Measurements from ENCODE around the gene EPPIN.
"Not testable (repeated sequence)": the region's sequence is repeated elsewhere in the genome, so short reads cannot be mapped to it uniquely, and the experiment has no call there.

The EPPIN gene

GRCh38 chr20:45576995-45577394 is 29.8 kb upstream of the EPPIN start:
- Histone ChIP-seq H3K36me3 (ENCODE audit: control insufficient read depth, insufficient read depth, low read length) (no peaks in the 10 kb centered on the region), H3K27me3 (ENCODE audit: insufficient read depth, low read length, poor library complexity) (no peaks in the 10 kb centered on the region), H3K4me1 (ENCODE audit: control insufficient read depth, low read depth, low read length) (peaks cover 5% of the 10 kb centered on the region), H2AK5ac (ENCODE audit: low read length) (no peak overlapping the region), H3K79me2 (ENCODE audit: control insufficient read depth, insufficient read depth, low read length) (no peaks in the 10 kb centered on the region), H2BK5ac (ENCODE audit: low read length) (no peak overlapping the region), H3K56ac (ENCODE audit: low read length) (peak overlapping the region; percentile 64), H3K23ac (ENCODE audit: low read length) (no peak overlapping the region), H3K18ac (ENCODE audit: low read length) (no peak overlapping the region), H3K27ac (ENCODE audit: low read depth, low read length) (peak overlapping the region; percentile 51), H4K5ac (ENCODE audit: low read length) (peak overlapping the region; percentile 81), H2BK15ac (replicated peaks; ENCODE audit: low read depth) (no peak overlapping the region), H3K4me3 (ENCODE audit: low read length) (no peak overlapping the region), H3K9ac (ENCODE audit: low read length) (no peak overlapping the region), H3K4me2 (ENCODE audit: low read length) (no peak overlapping the region), H4K8ac (ENCODE audit: low read depth, low read length) (no peak overlapping the region), H3K79me1 (ENCODE audit: low read length) (no peaks in the 10 kb centered on the region), H2BK120ac (ENCODE audit: low read depth, low read length) (no peak overlapping the region), H3K4ac (ENCODE audit: low read depth, low read length) (no peak overlapping the region)
- DNase-seq: peak; percentile 81
- WGBS (ENCODE audit: extremely low coverage, insufficient coverage, low lambda C conversion rate): no CpG with 5 or more reads among the region's 2 CpGs

GRCh38 chr20:45575931-45576330 is 28.7 kb upstream of the EPPIN start:
- Histone ChIP-seq H2BK120ac (ENCODE audit: low read depth, low read length) (no peak overlapping the region), H3K4me2 (ENCODE audit: low read length) (no peak overlapping the region)

GRCh38 chr20:45569650-45570049 is 22.4 kb upstream of the EPPIN start:
- not testable (repeated sequence) for H3K79me2 ChIP-seq (ENCODE audit: control insufficient read depth, insufficient read depth, low read length); H3K23ac ChIP-seq (ENCODE audit: low read length); H2BK15ac ChIP-seq (replicated peaks; ENCODE audit: low read depth); H3K27me3 ChIP-seq (ENCODE audit: insufficient read depth, low read length, poor library complexity); H3K4me3 ChIP-seq (ENCODE audit: low read length); H3K9ac ChIP-seq (ENCODE audit: low read length); H3K4me1 ChIP-seq (ENCODE audit: control insufficient read depth, low read depth, low read length); H4K5ac ChIP-seq (ENCODE audit: low read length); H3K4ac ChIP-seq (ENCODE audit: low read depth, low read length); H2BK5ac ChIP-seq (ENCODE audit: low read length); H3K4me2 ChIP-seq (ENCODE audit: low read length); H3K36me3 ChIP-seq (ENCODE audit: control insufficient read depth, insufficient read depth, low read length); DNase-seq; H2AK5ac ChIP-seq (ENCODE audit: low read length); H3K56ac ChIP-seq (ENCODE audit: low read length); H3K79me1 ChIP-seq (ENCODE audit: low read length); H3K27ac ChIP-seq (ENCODE audit: low read depth, low read length); H3K18ac ChIP-seq (ENCODE audit: low read length); H2BK120ac ChIP-seq (ENCODE audit: low read depth, low read length); H4K8ac ChIP-seq (ENCODE audit: low read depth, low read length)
- WGBS (ENCODE audit: extremely low coverage, insufficient coverage, low lambda C conversion rate): no CpG with 5 or more reads among the region's 1 CpG

More at GRCh38 chr20:45575931-45576330, 28.7 kb upstream of the EPPIN start:
- no peak overlapping the region for H3K23ac ChIP-seq (ENCODE audit: low read length)
- WGBS (ENCODE audit: extremely low coverage, insufficient coverage, low lambda C conversion rate): no CpG with 5 or more reads among the region's 3 CpGs
- no peaks in the 10 kb centered on the region for H3K27me3 ChIP-seq (ENCODE audit: insufficient read depth, low read length, poor library complexity)
- no peak overlapping the region for H3K4ac ChIP-seq (ENCODE audit: low read depth, low read length)
- no peak overlapping the region for H3K27ac ChIP-seq (ENCODE audit: low read depth, low read length)
- H4K5ac ChIP-seq (ENCODE audit: low read length): no peak overlapping the region
- H4K8ac ChIP-seq (ENCODE audit: low read depth, low read length): no peak overlapping the region
- H3K4me3 ChIP-seq (ENCODE audit: low read length): no peak overlapping the region
- H3K56ac ChIP-seq (ENCODE audit: low read length): peak overlapping the region; percentile 38
- peak overlapping the region; percentile 55 for H2AK5ac ChIP-seq (ENCODE audit: low read length)
- H3K79me2 ChIP-seq (ENCODE audit: control insufficient read depth, insufficient read depth, low read length): no peaks in the 10 kb centered on the region
- no peak overlapping the region for H3K9ac ChIP-seq (ENCODE audit: low read length)
- H3K4me1 ChIP-seq (ENCODE audit: control insufficient read depth, low read depth, low read length): peaks cover 3% of the 10 kb centered on the region
- H2BK5ac ChIP-seq (ENCODE audit: low read length): no peak overlapping the region
- no peaks in the 10 kb centered on the region for H3K36me3 ChIP-seq (ENCODE audit: control insufficient read depth, insufficient read depth, low read length)
- H2BK15ac ChIP-seq (replicated peaks; ENCODE audit: low read depth): no peak overlapping the region
- H3K18ac ChIP-seq (ENCODE audit: low read length): peak overlapping the region; percentile 7
- DNase-seq: no peak
- H3K79me1 ChIP-seq (ENCODE audit: low read length): no peaks in the 10 kb centered on the region

GRCh38 chr20:45564760-45565276 is 17.6 kb upstream of the EPPIN start:
- no peaks in the 10 kb centered on the region for H3K27me3 ChIP-seq (ENCODE audit: insufficient read depth, low read length, poor library complexity)
- H3K4ac ChIP-seq (ENCODE audit: low read depth, low read length): no peak overlapping the region
- H2BK15ac ChIP-seq (replicated peaks; ENCODE audit: low read depth): no peak overlapping the region
- no peak overlapping the region for H3K18ac ChIP-seq (ENCODE audit: low read length)
- no peaks in the 10 kb centered on the region for H3K79me1 ChIP-seq (ENCODE audit: low read length)
- H3K56ac ChIP-seq (ENCODE audit: low read length): no peak overlapping the region
- no peak overlapping the region for H4K8ac ChIP-seq (ENCODE audit: low read depth, low read length)
- H3K4me2 ChIP-seq (ENCODE audit: low read length): no peak overlapping the region
- H2AK5ac ChIP-seq (ENCODE audit: low read length): no peak overlapping the region
- no peak overlapping the region for H3K23ac ChIP-seq (ENCODE audit: low read length)
- H2BK120ac ChIP-seq (ENCODE audit: low read depth, low read length): no peak overlapping the region
- no peak overlapping the region for H2BK5ac ChIP-seq (ENCODE audit: low read length)
- no peaks in the 10 kb centered on the region for H3K79me2 ChIP-seq (ENCODE audit: control insufficient read depth, insufficient read depth, low read length)
- H3K4me3 ChIP-seq (ENCODE audit: low read length): no peak overlapping the region
- no peaks in the 10 kb centered on the region for H3K4me1 ChIP-seq (ENCODE audit: control insufficient read depth, low read depth, low read length)
- H4K5ac ChIP-seq (ENCODE audit: low read length): no peak overlapping the region
- H3K36me3 ChIP-seq (ENCODE audit: control insufficient read depth, insufficient read depth, low read length): no peaks in the 10 kb centered on the region
- no peak overlapping the region for H3K27ac ChIP-seq (ENCODE audit: low read depth, low read length)
- DNase-seq: no peak
- no peak overlapping the region for H3K9ac ChIP-seq (ENCODE audit: low read length)
- WGBS (ENCODE audit: extremely low coverage, insufficient coverage, low lambda C conversion rate): no CpG with 5 or more reads among the region's 2 CpGs

GRCh38 chr20:45555198-45555597 is 8.0 kb upstream of the EPPIN start:
- H2BK120ac ChIP-seq (ENCODE audit: low read depth, low read length): no peak overlapping the region
- no peak overlapping the region for H4K5ac ChIP-seq (ENCODE audit: low read length)
- H3K4me1 ChIP-seq (ENCODE audit: control insufficient read depth, low read depth, low read length): no peaks in the 10 kb centered on the region
- H3K4ac ChIP-seq (ENCODE audit: low read depth, low read length): no peak overlapping the region
- no peak overlapping the region for H3K18ac ChIP-seq (ENCODE audit: low read length)
- no peak overlapping the region for H2AK5ac ChIP-seq (ENCODE audit: low read length)
- H3K4me2 ChIP-seq (ENCODE audit: low read length): no peak overlapping the region
- no peak for DNase-seq
- H3K79me2 ChIP-seq (ENCODE audit: control insufficient read depth, insufficient read depth, low read length): no peaks in the 10 kb centered on the region
- H3K36me3 ChIP-seq (ENCODE audit: control insufficient read depth, insufficient read depth, low read length): no peaks in the 10 kb centered on the region
- no CpG with 5 or more reads among the region's 1 CpG for WGBS (ENCODE audit: extremely low coverage, insufficient coverage, low lambda C conversion rate)
- no peak overlapping the region for H3K27ac ChIP-seq (ENCODE audit: low read depth, low read length)
- no peak overlapping the region for H3K4me3 ChIP-seq (ENCODE audit: low read length)
- no peak overlapping the region for H3K9ac ChIP-seq (ENCODE audit: low read length)
- H3K27me3 ChIP-seq (ENCODE audit: insufficient read depth, low read length, poor library complexity): no peaks in the 10 kb centered on the region
- no peak overlapping the region for H2BK5ac ChIP-seq (ENCODE audit: low read length)
- H3K79me1 ChIP-seq (ENCODE audit: low read length): no peaks in the 10 kb centered on the region
- no peak overlapping the region for H4K8ac ChIP-seq (ENCODE audit: low read depth, low read length)
- H3K56ac ChIP-seq (ENCODE audit: low read length): no peak overlapping the region
- no peak overlapping the region for H2BK15ac ChIP-seq (replicated peaks; ENCODE audit: low read depth)
- no peak overlapping the region for H3K23ac ChIP-seq (ENCODE audit: low read length)

- DNase-seq: no peak
- Histone ChIP-seq H3K56ac (ENCODE audit: low read length) (no peak overlapping the region), H3K79me2 (ENCODE audit: control insufficient read depth, insufficient read depth, low read length) (no peaks in the 10 kb centered on the region), H3K4me2 (ENCODE audit: low read length) (no peak overlapping the region), H3K27ac (ENCODE audit: low read depth, low read length) (no peak overlapping the region), H2BK5ac (ENCODE audit: low read length) (no peak overlapping the region), H3K9ac (ENCODE audit: low read length) (no peak overlapping the region), H3K18ac (ENCODE audit: low read length) (no peak overlapping the region), H3K27me3 (ENCODE audit: insufficient read depth, low read length, poor library complexity) (no peaks in the 10 kb centered on the region), H2BK15ac (replicated peaks; ENCODE audit: low read depth) (no peak overlapping the region), H3K23ac (ENCODE audit: low read length) (no peak overlapping the region), H3K79me1 (ENCODE audit: low read length) (no peaks in the 10 kb centered on the region), H2BK120ac (ENCODE audit: low read depth, low read length) (no peak overlapping the region), H3K4me1 (ENCODE audit: control insufficient read depth, low read depth, low read length) (no peaks in the 10 kb centered on the region), H4K8ac (ENCODE audit: low read depth, low read length) (no peak overlapping the region), H2AK5ac (ENCODE audit: low read length) (no peak overlapping the region), H3K4ac (ENCODE audit: low read depth, low read length) (no peak overlapping the region), H3K4me3 (ENCODE audit: low read length) (no peak overlapping the region), H3K36me3 (ENCODE audit: control insufficient read depth, insufficient read depth, low read length) (no peaks in the 10 kb centered on the region), H4K5ac (ENCODE audit: low read length) (no peak overlapping the region)
- no CpG with 5 or more reads among the region's 2 CpGs for WGBS (ENCODE audit: extremely low coverage, insufficient coverage, low lambda C conversion rate)
Measured at GRCh38 chr20:45552456-45552855, 5.3 kb upstream of the EPPIN start.

Measured in mesendoderm (in vitro differentiated cells).